NCI-H128 (cell line): ENCODE data around the gene TPM1.

Source experiments
- DNase-seq: peaks from one replicate; lab custom pipeline; 2025; ENCODE audit not compliant: unreplicated experiment; lab: John Stamatoyannopoulos, UW

TPM1 gene

DNA sequence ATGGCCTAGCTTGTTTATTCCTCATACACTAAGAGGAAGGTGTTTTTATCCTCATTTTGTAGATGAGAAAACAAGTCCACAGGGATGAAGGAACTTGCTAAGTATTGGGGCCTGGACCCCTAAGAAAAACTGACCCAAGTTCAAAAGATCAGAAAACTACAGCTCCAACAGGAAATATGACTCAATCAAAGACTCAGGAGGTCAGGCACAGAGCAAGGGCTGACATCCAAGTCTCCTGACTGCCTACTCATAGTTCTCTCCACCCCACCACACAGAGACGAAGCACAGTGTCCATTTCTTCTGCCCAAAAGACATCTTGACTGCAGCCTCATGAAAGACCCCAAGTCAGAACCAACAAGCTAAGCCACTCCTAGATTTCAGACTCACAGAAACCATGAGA is 26.9 kb upstream of the TPM1 start:
- DNase-seq, result no peak

DNA sequence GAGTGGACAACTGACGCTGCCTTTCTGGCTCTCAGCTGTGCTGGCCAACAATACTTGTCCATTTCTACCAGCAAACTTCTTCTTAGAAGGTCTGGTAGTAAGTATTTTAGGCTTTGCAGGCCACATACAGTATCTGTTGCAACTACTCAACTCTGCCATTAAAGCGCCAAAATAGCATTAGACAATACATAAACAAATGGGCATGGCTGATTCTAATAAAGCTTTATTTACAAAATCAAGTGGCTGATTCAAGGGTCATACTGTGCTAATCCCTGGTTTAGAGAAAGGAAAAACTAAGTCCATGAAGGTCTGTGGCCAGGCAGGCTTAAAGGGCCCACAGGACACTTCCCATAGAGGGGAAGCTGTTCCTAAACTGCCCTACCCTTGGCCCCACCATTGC is 26.3 kb upstream of the TPM1 start:
- DNase-seq, result no peak

DNA sequence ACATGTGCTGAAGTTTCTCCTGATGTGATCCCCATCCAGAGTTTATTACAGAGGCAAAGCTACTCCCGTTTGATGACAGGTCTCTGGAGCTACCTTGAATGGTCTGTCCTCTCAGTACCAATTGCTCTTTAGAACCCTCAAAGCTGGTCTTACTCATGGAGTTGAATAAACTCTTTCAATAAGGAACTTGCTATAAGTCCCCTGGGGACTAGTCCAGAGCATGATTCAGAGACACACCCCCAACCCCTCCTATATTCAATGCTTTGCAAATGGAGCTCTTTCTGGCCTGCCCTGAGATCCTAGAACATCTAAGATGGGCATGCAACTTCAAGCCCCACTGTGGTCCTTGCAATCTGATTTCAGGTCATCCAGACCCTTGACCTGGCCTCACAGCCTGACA is 23.9 kb upstream of the TPM1 start:
- no peak for DNase-seq

DNA sequence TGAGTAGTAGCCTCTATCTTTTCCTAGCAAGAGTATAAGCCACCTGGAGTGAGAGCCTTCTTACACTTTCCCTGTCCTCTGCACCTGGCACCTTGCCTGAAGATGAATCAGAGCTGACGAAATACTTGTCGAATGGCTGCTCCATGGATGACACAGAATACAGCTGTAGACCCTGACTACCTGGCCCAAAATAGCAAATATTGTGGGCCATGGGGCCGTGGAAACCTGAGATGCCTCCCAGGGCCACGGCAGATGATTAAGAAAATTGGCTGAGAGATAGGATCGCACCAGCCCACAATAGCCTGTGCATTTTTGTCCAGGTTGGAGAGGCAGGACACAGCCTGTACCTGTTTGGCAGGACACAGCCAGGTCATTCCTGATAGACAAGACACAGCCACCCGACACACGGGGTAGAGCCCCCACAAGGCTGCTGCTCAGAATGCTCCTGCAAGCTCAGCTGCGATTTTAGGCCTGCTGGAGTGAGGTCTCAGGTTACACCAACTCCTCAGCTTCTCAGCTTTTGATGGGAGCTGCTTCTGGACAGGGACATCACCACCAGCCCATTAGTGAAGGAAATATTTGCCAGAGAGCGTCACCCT is 22.9 kb upstream of the TPM1 start:
- no peak for DNase-seq

DNA sequence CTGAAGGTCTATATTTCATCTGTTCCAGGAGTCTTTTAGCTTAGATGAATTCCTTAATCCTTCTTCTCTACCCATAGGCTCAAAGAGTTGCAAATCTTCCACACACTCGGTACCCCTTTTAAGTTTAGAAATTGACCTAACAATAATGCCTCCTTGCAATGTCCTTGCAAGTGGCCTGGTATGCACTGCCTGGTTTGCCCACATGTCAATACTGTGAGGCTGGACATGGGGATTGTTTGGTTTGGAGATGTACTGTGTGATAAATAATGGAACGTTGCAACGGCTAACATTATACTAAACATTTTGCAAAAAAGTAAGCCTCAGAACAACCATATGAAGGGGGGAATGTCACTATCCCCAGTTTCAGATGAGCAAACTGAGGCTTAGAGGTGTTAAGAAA is 22.4 kb upstream of the TPM1 start:
- no peak for DNase-seq

DNA sequence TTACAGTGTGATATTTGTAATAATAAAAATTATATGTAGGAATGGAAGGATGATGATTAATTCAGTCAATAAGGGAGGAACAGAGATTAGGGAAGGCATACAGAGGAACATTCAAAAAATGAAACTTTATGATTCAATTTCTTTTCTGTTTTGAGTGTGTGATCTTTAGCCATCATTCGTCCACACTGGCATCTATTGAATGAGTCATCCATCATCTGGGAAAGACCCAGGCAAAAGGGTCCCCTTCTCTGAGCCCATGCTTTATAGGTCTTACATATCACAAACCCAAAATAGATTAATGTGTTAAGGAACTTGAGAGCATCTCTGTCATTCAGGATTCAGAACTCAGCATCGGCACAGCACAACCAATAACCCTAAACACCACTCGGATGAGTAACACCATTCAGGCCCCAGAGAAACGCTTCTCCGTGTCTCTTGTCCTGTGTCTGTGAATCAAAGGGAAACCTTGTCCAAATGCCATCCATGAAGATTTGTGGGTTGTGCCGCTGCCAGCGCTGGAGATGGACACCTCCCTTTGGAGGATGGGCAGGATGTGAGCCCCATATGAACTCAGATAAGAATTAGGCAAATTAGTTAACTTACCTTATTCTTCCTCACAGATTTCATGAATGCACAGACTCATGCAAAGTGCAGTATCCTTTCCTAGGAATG is 21.7 kb upstream of the TPM1 start:
- no peak for DNase-seq

DNA sequence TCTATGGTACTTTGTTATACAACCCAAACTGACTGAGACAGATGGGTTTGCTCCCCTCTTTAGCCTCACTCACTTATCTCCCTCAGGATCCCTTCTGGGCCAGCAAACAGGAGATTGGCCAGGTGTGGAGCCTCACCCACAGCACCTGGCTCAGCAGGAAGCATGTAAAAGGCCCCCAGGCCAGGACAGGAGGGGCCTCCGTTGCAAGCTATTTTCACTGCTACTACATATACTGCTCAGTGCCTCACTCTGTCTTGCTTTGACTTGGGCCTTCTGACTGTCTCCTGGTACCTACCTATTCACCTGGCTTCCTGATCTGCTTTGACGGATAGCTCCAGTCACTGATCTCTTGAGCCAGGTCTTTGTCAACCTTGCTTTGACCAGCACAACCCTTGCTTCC is 20.4 kb upstream of the TPM1 start:
- no peak for DNase-seq

DNA sequence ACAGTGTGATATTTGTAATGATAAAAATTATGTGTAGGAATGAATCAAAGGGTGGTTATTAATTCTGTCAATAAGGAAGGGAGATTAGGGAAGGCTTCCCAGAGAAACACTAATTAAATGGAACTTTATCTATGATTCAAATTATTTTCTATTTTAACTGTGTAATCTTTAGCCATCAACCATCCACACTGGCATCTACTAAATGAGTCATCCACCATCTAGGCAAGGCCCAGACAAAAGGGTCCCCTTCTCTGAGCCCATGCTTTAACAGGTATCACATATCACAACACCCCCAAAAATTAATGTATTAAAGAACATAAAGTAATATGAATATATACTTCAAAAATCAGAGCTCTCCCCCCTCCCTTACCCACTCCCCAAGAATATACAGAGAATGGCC is 19.9 kb upstream of the TPM1 start:
- DNase-seq, result no peak

DNA sequence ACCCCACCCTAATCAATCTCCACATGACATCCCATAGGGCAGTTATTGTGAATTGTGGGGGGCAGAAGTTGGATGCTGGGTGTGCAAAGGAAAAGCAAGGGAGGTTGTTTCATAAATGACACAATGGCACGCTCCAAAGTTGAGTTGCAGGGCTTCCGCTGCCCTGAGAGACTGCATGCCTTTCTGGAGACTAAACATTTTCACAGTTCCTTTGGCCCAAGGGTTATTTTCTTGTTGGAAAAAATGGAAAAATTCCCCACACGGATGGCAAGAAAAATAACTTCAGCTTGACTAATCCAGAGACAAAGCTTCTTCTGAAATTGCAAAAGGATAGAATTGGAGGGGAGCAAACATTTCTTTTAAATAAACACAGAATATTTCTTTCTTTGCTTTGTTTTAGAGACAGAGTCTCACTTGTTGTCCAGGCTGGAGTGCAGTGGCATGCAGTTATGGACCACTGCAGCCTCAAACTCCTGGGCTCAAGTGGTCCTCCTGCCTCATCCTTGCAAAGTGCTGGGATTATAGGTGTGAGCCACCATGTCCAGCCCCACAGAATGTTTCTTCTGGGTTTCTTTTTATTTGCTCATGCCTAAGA is 19.1 kb upstream of the TPM1 start:
- DNase-seq, result no peak

DNA sequence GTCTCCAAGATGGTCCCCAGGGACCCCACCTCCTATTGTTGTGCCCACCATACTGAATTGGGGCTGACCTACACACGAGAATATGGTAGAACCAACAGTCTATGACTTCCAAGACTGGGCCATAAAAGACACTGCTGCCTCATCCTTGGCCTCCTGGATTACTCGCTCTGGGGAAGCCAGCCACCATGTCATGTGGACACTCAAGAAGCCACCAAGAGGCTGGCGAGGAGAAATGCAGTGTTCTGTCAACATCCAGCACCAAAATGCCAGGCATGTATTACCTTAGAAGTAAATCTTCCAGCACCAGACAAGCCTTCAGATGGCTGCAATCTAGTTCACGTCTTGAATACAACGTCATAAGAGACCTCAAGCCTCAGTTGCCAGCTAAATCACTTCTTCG is 17.1 kb upstream of the TPM1 start:
- no peak for DNase-seq

DNA sequence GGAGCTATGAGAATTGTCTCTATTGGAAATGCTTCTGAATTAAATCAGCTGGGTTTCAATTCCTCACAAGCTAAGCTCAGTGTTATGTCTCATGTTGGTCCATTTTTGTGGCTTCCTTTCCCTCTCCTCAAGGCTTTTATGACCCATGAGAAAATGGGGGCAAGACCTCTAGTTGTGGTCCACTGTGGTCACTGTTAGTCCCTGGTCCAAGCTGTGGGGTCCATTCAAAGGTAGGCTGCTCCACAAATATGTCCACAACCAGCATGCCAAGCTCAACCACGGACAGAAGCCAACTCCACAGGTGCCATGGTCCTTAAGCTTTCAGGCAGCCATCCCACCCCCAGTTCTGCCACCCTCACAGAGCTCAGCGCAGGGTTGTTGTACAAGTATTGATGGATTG is 14.9 kb upstream of the TPM1 start:
- DNase-seq, result no peak

DNA sequence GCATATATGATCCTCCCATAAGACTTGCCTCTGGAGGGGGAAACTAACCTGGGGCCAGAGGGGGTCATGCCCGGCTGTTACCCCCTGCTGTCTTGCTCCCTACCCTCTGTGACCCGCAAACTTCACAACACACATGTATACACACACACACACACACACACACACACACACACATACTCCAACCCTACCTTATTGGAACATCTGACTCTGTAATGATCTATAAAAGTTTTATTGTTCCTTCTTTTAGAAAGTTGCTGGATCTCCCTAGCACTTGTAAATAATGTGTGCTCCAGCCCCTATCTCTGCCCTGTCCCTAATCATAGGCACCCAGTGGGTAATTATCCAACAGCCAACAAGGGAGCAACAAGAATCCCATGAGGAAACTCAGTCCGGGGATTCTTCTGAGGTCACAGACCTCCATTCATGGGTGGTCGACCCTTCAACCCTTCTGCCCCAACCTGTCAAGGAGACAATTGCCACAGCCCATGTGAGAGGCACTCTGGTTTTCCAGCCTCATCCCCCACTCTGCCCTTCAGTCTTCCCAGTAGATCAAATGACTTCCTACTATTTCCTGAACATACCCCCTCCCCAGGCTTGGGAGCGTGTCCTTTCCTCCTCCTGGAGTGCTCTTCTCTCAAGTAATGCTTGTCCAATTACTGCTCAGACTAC is 14.0 kb upstream of the TPM1 start:
- DNase-seq, result no peak

DNA sequence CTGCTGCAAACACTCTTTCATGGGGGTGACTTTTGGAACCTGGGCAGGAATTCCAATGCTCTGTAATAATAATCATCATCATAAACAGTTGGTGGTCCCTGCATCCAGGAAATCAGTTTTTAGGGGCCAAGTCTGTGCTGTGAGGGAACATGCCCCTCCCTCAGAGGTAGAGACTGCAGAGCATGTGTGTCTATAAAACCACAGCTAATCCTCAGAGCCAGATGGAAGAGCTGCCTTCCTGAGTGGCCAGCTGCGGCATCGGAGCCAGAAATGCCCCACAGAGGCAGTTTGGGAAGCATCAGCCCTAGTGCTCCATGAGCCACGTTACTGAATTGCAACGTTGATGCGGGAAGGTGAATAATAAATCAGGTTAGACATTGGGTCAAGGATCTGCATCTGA is 12.9 kb upstream of the TPM1 start:
- no peak for DNase-seq

DNA sequence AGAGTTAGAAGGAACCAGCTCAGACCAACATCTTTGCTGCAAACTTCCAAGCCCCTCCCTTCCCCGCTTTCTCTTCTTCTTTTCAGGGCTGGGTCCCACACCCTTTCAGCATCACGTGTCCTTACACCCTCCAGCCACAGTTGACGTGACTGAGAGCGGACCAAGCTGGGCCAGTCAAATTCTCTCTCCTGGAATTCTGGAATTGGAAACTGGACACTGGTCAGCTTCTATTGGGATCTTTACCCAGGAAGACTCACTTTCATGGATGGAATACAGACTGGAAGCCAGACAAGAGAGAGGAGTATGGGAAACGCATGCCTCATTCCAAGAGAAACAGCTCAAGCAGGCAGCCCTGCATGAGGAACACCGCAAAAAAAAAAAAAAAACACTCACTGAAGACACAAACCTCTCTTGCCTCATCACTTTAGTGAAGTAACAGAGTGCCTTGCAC is 12.4 kb upstream of the TPM1 start:
- no peak for DNase-seq

DNA sequence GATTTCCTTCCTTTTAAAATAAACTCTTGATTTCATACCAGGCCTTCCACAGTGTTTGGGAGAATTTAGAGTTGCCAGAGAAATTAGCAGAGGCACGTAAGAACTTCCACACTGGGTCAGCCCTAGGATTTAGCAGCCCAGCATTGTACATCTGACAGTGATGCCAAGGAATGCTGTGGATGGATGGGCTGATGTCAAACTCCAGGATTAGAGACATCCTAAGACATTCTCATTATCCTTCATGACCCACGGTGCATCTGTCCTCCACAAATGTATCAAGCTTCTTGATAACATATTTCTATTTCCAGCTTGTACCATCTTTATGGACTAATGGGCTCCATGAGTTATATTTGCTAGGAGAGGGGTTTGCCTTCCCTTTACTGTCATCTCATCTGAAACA is 8.0 kb upstream of the TPM1 start:
- no peak for DNase-seq

DNA sequence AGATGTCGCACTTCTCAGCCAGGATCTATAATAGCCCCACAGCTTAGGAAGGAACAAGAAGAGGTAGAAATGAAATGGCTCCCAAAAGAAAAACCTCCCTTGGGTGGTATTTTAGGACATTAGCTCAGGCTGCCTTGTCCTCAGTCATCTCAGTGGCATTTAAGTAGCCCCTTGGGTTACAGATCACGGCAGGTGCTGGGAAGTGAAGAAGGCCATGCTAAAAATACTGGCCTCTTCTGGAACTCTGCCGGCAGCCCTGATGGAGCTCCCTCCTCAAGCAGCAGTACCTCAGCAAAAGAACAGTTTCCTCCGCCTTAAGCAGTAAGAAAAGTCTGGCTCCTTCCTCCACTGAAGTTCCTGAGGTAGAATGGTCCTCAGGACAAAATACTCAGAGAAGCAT is 7.3 kb upstream of the TPM1 start:
- DNase-seq, result no peak

DNA sequence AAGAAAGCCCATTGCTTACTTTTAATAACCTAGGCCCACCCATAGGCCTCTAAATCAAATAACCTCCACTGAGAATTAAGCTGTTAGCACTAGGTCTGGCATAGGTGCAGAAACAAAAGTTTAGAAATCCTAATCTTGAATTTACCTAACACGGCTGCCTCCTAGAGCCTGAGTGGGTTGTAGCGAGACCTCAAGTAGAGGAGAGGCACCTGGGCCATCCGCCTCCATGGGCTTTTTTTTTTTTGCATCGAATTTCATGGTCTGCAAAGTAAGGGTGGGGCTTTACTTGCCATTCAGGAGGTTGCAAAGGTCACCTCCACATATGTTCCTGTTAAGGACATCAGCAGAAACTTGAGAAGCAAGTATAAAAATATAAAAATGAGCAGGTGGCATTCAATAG is 6.6 kb upstream of the TPM1 start:
- DNase-seq, result no peak

DNA sequence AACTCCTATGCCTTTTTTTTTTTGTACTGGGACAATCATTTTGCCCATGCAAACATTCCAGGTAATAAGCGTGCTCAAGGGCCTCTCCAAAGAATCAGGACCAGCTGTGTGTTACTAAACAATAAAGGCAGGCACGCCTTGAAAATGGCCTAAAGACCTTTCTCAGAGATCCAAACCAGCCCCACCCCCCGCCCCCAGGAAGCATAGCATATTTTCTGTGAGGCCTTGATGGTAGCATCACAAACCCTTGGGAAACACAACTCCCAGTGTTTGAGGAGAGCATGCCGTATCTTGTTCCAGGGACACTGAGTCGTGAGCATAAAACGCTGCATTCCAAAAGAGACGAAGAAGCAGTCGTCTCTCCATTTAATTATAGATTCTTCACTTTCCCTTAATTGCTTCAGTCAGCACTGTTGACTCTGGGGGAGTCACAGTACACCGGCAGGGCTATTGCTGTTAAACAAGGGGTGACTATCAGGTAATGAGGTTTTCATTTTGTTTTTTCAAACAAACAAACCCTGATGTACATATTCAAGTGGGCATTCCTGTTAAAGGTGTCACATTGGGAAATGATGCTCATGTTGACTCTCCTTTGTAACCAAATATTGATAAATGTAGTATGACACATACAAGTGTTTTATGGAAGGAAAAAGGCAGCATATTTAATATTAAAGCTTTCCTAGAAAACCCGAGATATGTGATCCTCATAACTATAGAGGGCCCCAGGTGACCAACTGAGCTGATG is 4.4 kb upstream of the TPM1 start:
- DNase-seq, result no peak

DNA sequence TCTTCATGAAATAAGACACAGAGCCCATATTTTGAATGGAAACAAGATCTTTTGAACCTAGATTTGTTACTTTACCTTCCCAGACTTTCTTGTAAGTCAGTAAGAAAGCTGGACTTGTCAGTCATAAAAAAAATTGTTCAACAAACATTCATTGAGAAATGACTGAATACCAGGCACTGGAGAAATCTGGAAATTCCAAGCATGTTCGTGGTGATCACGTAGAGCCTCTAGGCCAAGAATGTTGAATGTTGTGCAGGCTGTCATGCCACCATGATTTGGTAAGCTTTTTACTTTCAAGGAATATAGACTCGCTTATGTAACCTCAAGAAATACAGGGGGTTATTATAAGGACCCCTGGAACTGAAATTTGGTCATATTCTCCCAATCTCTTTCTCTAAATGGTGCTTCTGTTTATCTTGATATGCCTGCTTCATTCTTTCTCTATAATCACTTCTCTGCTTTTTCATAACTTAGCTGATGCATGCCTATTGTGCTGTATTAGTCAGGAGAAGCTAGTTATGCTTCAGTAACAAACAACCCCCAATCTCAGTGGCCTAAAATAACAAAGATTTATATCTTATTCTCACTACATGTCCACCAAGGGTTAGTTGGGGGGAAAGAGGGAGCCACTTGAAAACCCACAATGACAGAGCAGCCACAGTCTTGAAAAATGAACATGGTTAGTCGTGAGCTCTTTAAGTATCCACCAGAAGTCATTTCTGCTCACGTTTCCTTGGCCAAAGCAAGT is 3.4 kb upstream of the TPM1 start:
- no peak for DNase-seq

DNA sequence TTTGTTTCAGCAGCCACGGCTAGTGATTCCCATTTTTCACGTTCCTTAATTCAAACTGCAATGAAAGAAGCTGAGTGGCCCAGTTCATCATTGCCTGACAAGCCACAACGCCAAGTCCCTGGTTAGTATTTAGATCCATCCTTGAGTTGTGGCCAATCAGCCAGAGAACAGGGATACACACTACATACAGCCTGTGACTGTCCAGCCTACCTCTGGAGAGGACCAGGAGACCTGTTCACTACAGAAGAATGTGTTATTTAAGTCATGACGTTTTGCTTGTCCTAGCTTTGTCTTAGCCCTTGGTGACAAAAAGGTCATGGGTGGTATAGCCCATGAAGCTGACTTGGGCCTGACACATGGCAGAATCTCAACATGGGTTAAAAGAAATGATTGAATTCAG is 2.7 kb upstream of the TPM1 start:
- no peak for DNase-seq

DNA sequence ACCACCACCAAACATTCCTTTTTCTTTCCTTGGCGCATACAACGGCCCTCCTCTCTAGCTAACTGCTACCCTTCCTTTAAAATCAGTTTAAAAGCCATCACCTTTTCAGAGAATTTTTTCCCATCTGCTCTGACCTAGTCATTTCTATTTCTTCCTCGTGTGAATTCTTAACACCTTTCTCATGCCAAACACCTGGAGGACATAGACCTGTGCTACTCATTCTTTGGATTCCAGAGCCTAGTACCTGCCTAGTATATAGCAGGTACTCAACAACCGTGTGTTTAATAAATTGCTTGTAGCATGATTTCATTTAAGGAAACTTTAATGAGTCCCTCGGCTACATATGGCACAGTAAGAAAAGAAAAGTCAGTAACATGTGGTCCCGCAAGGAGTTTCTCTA is 2.0 kb upstream of the TPM1 start:
- no peak for DNase-seq
